AG10803 (cell line): ENCODE results near the gene DNAI2.

Source experiments
- DNase-seq: peaks from one replicate; pipeline ENCODE4 v3.0.0; 2010; ENCODE audit warnings: low read depth
- H3K4me3 ChIP-seq: 2 replicates; pipeline ENCODE4 v1.5.1; 2011; ENCODE audit warnings: mild to moderate bottlenecking, low read length, control low read depth
- TF ChIP-seq, protein P1 (sequence below): conservative IDR thresholded peaks from 2 replicates; pipeline ENCODE4 v1.5.1; 2011; ENCODE audit warnings: mild to moderate bottlenecking, low read length, control low read depth, inconsistent platforms

The DNAI2 gene

DNA sequence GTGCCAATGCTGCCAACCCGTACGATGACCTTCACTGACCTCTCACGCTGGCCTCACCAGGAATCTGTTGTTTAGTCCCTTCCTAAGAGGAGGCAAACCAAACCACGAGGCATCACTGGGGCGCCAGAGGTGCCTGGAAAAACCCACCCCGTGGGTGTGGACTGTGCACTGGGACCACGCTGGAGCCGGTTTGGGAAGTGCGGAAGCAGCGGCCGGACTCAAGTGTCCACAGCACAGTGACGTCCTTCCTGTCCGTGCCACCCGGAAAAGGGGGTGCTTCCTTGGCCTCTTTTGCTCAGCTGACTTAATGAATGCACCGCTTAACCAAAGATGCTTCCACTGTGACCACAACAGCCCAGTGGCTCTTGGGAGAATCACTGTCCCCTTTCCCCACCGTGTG is 43.0 kb downstream of the DNAI2 start:
- no peak for DNase-seq
- TF ChIP-seq, protein P1, sequence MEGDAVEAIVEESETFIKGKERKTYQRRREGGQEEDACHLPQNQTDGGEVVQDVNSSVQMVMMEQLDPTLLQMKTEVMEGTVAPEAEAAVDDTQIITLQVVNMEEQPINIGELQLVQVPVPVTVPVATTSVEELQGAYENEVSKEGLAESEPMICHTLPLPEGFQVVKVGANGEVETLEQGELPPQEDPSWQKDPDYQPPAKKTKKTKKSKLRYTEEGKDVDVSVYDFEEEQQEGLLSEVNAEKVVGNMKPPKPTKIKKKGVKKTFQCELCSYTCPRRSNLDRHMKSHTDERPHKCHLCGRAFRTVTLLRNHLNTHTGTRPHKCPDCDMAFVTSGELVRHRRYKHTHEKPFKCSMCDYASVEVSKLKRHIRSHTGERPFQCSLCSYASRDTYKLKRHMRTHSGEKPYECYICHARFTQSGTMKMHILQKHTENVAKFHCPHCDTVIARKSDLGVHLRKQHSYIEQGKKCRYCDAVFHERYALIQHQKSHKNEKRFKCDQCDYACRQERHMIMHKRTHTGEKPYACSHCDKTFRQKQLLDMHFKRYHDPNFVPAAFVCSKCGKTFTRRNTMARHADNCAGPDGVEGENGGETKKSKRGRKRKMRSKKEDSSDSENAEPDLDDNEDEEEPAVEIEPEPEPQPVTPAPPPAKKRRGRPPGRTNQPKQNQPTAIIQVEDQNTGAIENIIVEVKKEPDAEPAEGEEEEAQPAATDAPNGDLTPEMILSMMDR: no peak
- no peak overlapping the region for H3K4me3 ChIP-seq

DNA sequence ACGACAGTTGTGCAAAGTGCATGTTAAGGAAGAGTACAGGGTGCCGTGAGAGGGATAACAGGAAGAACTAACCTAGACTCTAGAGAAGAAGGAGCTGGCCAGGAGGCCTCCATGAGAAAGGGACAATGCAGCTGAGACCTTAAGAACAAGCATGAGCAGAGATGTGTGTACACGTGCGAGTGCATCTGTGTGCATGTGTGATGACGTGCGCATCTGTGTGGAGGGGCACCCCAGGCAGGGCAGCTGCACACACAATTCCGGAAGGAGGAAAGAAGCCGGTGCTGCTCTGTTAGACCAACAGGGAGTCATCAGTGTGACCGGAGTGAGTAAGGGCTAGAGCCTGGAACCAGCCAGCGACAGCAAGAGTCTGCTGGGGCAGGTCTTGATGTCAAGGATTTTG is 44.4 kb downstream of the DNAI2 start:
- no peak for DNase-seq
- TF ChIP-seq, protein P1: no peak
- H3K4me3 ChIP-seq: no peak overlapping the region

DNA sequence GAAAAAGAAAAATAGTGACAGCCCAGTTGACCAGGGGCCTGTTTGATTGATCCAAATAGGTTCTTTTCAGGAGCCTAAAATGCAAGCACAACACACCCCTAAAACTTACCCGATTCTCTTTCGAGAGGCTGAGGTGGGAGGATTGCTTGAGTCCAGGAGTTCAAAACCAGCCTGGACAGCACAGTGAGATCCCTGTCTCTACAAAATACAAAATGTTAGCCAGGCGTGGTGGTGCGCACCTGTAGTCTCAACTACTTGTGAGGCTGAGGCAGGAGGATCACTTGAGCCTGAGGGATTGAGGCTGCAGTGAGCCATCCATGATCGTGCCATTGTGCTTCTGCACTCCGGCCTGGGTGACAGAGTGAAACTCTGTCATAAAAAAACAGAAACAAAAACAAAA is 50.5 kb downstream of the DNAI2 start:
- no peak for DNase-seq
- TF ChIP-seq, protein P1: no peak
- H3K4me3 ChIP-seq: no peak overlapping the region

DNA sequence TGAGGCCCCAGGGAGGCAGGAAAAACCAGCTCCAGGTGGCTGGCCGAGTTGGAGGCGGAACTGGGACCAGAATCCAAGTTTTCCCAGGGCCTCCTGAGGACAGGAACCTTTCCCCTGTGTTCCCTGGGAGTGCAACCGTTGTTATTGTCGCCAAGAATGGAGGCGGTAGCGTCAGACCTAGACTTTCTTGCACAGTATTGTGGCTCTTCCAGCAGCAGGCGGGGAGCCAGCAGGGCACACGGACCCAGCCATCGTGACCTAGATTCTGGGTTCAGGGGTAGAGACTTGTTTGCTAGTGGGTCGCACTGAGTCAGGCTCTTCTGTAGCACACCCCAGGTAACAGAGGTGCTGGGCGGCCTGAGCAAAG is 51.3 kb downstream of the DNAI2 start:
- TF ChIP-seq, protein P1: no peak
- H3K4me3 ChIP-seq: no peak overlapping the region
- no peak for DNase-seq

DNA sequence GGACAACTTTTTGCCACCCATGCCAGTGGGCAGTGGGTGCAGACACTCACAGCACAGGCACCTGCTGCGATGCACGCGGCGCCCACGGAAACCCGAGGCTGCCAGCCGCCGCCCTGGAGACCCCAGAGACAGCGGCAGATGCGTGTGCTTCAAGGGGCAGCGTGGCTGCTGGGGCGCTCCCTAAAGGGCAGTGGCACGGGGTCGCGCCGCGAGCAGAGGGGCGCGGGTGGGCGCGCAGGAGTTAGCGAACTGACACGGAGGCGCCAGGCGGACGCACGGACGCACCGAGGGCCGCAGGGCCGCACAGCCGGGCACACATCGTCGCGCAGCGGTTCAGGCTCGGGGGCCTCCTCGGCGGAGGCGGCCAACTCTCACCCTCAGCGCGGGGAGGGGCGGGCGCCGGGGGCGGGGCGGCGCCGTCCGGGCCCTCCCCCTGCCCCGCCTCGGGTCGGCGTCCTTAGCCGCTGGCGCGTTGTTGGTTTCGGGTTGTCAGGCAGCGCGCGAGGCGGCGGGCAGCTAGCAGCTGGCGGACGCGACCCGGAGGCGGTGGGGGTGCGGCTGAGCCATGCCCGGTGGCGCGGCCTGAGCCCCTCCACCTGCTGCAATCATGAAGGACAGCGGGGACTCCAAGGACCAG is 51.8 kb downstream of the DNAI2 start, which contains the start of gene KIF19:
KIF19 (plus strand) TSS at position 484 of the 637 bp plus-strand sequence; CDS start at position 608, 124 bp downstream.
- DNase-seq: no peak
- TF ChIP-seq, protein P1: no peak
- H3K4me3 ChIP-seq: no peak within 1 kb of the TSS

DNA sequence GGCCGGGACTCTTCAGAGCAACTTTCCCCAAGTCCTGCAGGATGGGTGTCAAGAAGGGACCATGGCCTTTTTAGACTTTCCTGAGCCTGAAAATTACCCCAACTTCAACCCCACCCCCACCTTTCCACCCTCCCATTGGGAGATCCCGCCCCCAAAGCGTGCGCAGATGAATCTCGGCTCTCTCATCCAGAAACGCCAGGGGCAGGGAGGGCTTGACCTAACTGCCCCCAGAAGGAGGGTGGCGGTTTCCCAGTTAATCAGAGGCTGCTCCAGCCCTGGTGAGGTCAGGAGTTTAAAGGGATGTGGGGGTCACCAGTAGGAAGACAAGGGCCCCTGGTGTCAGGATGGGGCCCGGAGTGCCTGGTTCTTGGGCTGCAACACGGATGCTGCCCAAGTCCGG is 52.5 kb downstream of the DNAI2 start:
- TF ChIP-seq, protein P1: no peak
- DNase-seq: no peak
- no peak overlapping the region for H3K4me3 ChIP-seq

DNA sequence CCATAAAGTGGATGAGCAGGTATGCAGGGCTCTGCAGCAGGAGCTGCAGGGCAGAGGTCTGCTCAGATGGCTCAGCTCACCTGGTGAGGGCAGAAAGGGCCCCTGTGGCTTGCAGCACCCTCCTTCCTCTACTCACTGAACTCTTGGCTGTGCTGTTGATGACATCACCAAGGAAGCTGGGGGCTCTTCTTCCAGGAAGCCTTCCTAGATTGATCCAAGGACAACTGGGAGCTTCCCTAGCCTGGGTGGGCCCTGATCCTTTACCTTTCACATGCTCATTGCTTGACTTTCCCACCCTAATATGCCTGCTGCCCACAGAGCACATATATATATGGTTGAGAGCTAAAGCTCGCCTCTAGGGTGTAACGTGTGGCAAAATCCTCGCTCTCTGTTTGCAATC is 54.5 kb downstream of the DNAI2 start:
- TF ChIP-seq, protein P1: no peak
- no peak overlapping the region for H3K4me3 ChIP-seq
- DNase-seq: no peak
